ES-I3 (cell line): ENCODE measurements around the gene TTC27.
A peak's percentile ranks its signal among the peaks of the same experiment; 100 is the strongest.

Experiments
- H3K36me3 ChIP-seq: 2 replicates; pipeline ENCODE4 v1.6.1; 2013; ENCODE audit warnings: mild to moderate bottlenecking, low read length, control low read depth, moderate library complexity; ENCODE audit not compliant: insufficient read depth
- H3K4me1 ChIP-seq: 2 replicates; pipeline ENCODE4 v1.6.1; 2013; ENCODE audit warnings: mild to moderate bottlenecking, control low read depth, low read length; ENCODE audit not compliant: insufficient read depth
- H3K9ac ChIP-seq: 2 replicates; pipeline ENCODE4 v1.6.1; 2013; ENCODE audit warnings: low read depth, mild to moderate bottlenecking, low read length, moderate library complexity
- H3K9me3 ChIP-seq: 2 replicates; pipeline ENCODE4 v1.6.1; 2013; ENCODE audit warnings: mild to moderate bottlenecking, low read length, moderate library complexity; ENCODE audit not compliant: control insufficient read depth, insufficient read depth

The TTC27 gene

GRCh38 chr2:32805104-32806095 is 177.6 kb downstream of the TTC27 start:
- H3K36me3 ChIP-seq: no peaks in the 10 kb centered on the region
- no peaks in the 10 kb centered on the region for H3K4me1 ChIP-seq
- H3K9me3 ChIP-seq: no peaks in the 10 kb centered on the region
- H3K9ac ChIP-seq: no peak overlapping the region

GRCh38 chr2:32806857-32807256 is 179.0 kb downstream of the TTC27 start:
- no peak overlapping the region for H3K9ac ChIP-seq
- H3K36me3 ChIP-seq: no peaks in the 10 kb centered on the region

GRCh38 chr2:32807662-32808061 is 179.8 kb downstream of the TTC27 start:
- Histone ChIP-seq H3K9me3 (no peaks in the 10 kb centered on the region), H3K4me1 (no peaks in the 10 kb centered on the region)

More at GRCh38 chr2:32806857-32807256, 179.0 kb downstream of the TTC27 start:
- no peaks in the 10 kb centered on the region for H3K4me1 ChIP-seq
- H3K9me3 ChIP-seq: no peaks in the 10 kb centered on the region

GRCh38 chr2:32810909-32811495 is 183.2 kb downstream of the TTC27 start:
- Histone ChIP-seq H3K9me3 (no peaks in the 10 kb centered on the region), H3K4me1 (no peaks in the 10 kb centered on the region), H3K9ac (no peak overlapping the region), H3K36me3 (no peaks in the 10 kb centered on the region)

More at GRCh38 chr2:32807662-32808061, 179.8 kb downstream of the TTC27 start:
- Histone ChIP-seq H3K36me3 (no peaks in the 10 kb centered on the region), H3K9ac (no peak overlapping the region)

- H3K36me3 ChIP-seq: no peaks in the 10 kb centered on the region
- H3K4me1 ChIP-seq: no peaks in the 10 kb centered on the region
- H3K9ac ChIP-seq: no peak overlapping the region
- no peaks in the 10 kb centered on the region for H3K9me3 ChIP-seq
Measured at GRCh38 chr2:32811696-32812095, 183.8 kb downstream of the TTC27 start.

- Histone ChIP-seq H3K36me3 (no peaks in the 10 kb centered on the region), H3K4me1 (no peaks in the 10 kb centered on the region), H3K9me3 (no peaks in the 10 kb centered on the region), H3K9ac (no peak overlapping the region)
Measured at GRCh38 chr2:32812316-32812715, 184.5 kb downstream of the TTC27 start.

GRCh38 chr2:32820088-32820487 is 192.2 kb downstream of the TTC27 start:
- no peaks in the 10 kb centered on the region for H3K9me3 ChIP-seq
- no peaks in the 10 kb centered on the region; the same call in 1 of the 2 replicates for H3K36me3 ChIP-seq
- H3K4me1 ChIP-seq: no peaks in the 10 kb centered on the region
- H3K9ac ChIP-seq: no peak overlapping the region

- Histone ChIP-seq H3K9ac (no peak overlapping the region), H3K4me1 (no peaks in the 10 kb centered on the region), H3K36me3 (no peaks in the 10 kb centered on the region; the same call in 1 of the 2 replicates), H3K9me3 (no peaks in the 10 kb centered on the region)
Measured at GRCh38 chr2:32820701-32821100, 192.9 kb downstream of the TTC27 start.

- H3K4me1 ChIP-seq: no peaks in the 10 kb centered on the region
- H3K9ac ChIP-seq: no peak overlapping the region
- H3K9me3 ChIP-seq: no peaks in the 10 kb centered on the region
- H3K36me3 ChIP-seq: no peaks in the 10 kb centered on the region
Measured at GRCh38 chr2:32824070-32824809, 196.4 kb downstream of the TTC27 start.

GRCh38 chr2:32825291-32825712 is 197.5 kb downstream of the TTC27 start:
- no peaks in the 10 kb centered on the region for H3K9me3 ChIP-seq
- H3K9ac ChIP-seq: no peak overlapping the region
- H3K4me1 ChIP-seq: no peaks in the 10 kb centered on the region
- no peaks in the 10 kb centered on the region for H3K36me3 ChIP-seq

- H3K36me3 ChIP-seq: no peaks in the 10 kb centered on the region
- peaks cover 4% of the 10 kb centered on the region; the same call in 1 of the 2 replicates for H3K4me1 ChIP-seq
Measured at GRCh38 chr2:32830196-32830595, 202.3 kb downstream of the TTC27 start.

GRCh38 chr2:32832821-32833220 is 205.0 kb downstream of the TTC27 start:
- 0 out of 2 replicates have a peak overlapping the region, but pooled peaks have one; percentile 6 for H3K9ac ChIP-seq
- H3K4me1 ChIP-seq: peaks cover 4% of the 10 kb centered on the region; the same call in 1 of the 2 replicates
- H3K36me3 ChIP-seq: no peaks in the 10 kb centered on the region
- no peaks in the 10 kb centered on the region for H3K9me3 ChIP-seq

More at GRCh38 chr2:32830196-32830595, 202.3 kb downstream of the TTC27 start:
- Histone ChIP-seq H3K9me3 (no peaks in the 10 kb centered on the region), H3K9ac (no peak overlapping the region)

- H3K9me3 ChIP-seq: no peaks in the 10 kb centered on the region
- peaks cover 4% of the 10 kb centered on the region; the same call in 1 of the 2 replicates for H3K4me1 ChIP-seq
- H3K36me3 ChIP-seq: no peaks in the 10 kb centered on the region
- no peak overlapping the region for H3K9ac ChIP-seq
Measured at GRCh38 chr2:32833709-32834108, 205.9 kb downstream of the TTC27 start.

GRCh38 chr2:32835148-32835547 is 207.3 kb downstream of the TTC27 start:
- peaks cover 4% of the 10 kb centered on the region; the same call in 1 of the 2 replicates for H3K4me1 ChIP-seq
- H3K9ac ChIP-seq: no peak overlapping the region
- no peaks in the 10 kb centered on the region for H3K36me3 ChIP-seq
- H3K9me3 ChIP-seq: no peaks in the 10 kb centered on the region
